Measurements from ENCODE around the gene GPRC6A.

Gene GPRC6A

DNA sequence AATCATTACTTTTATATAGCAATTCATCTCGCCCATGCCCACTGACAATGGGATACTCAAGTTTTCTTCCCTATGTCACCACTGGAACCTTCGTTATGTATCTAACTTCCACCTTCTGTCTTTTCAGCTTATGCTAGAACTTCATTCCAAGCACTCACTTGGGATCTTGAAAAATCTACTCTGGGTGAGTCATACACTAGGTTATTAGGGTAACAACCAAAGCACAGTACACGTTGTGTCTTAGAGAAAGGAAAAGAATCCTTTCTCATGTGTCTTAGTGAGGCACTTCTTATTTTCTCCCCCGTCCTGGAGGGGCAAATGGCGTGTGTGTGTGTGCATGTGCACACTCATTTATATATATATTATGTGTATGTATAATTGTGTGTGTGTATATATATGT lies 45.0 kb downstream of the GPRC6A start:
- DNase-seq, result no peak

DNA sequence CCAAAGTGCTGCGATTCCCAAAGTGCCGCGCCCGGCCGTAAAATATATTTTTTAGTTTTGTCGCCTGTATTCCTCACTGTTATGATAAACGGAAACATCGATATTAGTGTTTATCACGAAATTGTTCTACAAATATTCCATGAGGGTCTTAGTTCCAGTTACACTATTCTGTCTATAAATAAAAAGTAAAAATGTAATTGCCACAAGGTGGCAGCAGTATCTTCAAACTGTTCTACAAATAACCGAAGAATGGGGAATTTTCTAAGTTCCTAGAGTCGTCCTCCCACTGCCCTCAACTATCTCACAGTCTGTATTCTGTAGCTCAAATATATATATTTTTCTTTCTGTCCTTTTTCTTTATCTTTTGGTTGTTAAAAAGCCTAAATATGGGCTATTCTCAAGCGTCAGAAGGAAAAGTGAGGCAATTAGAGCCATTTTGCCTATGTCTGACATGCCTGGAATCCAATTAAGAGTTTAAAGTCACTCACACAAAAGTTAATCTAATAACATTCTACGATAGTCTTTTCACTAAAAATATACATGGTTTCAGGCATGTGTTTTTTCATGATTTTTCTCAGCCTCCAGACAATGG lies 49.2 kb downstream of the GPRC6A start:
- no peak for DNase-seq

DNA sequence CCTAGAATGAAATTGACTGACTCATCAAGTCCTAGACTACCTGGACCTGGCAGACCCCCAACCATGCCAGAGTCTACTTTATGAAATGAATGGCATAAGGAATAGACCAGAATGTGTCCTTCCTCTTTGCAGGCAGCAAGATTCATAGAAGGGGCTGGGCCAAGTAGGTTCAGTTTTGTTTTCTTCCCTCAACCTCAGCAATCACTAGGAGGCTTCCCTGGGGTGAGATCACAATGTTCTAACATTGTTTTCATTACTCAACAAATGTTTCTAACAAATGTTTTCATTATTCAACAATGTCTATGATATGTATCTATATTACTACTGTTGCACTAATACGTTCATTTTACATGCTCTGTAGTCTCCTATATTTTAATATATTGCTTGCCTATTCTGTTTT lies 55.0 kb downstream of the GPRC6A start:
- no peak for DNase-seq

DNA sequence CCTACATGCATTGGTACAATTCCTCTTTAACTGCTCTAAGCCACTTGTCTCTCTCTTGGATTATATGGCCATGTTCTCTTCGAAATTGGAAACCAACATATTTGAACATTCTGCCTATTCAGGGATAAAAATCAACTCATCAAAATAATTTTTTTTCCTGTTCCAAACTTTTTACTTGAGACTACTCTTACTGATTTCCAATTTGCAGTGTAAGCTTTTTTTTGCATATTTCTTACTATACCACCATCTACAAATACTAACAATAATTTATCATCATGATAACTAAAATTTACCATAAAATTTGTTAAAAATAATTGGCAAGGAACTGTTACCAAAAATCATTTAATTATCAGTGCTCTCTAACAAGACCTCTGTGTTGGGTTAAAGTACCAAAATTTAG lies 56.4 kb downstream of the GPRC6A start:
- DNase-seq, result no peak

DNA sequence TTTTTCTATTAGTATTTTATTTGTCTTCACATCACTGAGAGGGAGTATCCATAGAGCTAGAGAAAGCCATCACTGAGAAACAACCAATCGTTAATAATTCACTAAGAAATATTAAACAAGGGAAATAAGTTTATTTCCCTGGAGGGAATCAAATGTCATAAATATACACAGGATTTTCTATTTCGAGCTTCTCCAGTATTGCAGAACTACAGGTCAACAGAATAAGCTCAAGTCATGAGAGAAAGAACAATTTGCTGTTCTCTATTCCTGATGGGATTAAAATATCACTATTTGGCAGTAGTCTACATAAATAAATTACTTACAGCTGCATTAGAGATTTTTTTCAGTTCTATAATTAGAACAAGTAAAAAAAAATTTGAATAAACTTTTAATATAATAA lies 61.2 kb downstream of the GPRC6A start:
- DNase-seq, result no peak

DNA sequence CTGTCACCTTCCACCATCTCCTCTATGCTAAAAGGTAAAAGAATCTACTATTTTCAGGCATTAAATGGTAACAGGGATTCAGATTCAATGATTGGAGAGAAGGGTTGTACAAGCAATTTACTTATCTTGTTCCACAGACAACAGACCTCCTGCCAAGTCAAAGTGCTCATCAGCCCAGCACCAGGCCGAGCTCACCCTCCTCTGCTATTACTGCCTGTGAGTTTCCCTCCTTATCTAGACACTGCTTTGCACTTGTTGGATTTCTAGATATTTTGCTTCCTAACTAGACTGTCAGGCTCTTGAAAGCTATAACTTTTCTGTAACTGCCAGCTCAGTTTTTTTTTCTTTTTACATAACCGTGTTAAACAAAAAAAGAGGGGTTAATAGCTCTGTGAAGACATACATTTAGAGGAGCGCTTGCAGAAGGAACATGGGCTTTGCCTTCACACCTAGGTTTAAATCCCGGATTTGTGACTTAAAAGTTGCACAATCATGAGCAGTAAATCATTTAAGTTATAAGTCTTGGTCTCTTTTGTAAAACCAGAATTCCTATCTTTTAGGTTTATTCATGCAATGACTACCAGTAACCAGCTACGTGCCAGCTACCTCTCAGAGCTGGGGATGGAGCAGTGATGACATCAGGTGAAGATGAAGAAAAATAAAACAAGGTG lies 62.2 kb downstream of the GPRC6A start:
- no peak for DNase-seq

DNA sequence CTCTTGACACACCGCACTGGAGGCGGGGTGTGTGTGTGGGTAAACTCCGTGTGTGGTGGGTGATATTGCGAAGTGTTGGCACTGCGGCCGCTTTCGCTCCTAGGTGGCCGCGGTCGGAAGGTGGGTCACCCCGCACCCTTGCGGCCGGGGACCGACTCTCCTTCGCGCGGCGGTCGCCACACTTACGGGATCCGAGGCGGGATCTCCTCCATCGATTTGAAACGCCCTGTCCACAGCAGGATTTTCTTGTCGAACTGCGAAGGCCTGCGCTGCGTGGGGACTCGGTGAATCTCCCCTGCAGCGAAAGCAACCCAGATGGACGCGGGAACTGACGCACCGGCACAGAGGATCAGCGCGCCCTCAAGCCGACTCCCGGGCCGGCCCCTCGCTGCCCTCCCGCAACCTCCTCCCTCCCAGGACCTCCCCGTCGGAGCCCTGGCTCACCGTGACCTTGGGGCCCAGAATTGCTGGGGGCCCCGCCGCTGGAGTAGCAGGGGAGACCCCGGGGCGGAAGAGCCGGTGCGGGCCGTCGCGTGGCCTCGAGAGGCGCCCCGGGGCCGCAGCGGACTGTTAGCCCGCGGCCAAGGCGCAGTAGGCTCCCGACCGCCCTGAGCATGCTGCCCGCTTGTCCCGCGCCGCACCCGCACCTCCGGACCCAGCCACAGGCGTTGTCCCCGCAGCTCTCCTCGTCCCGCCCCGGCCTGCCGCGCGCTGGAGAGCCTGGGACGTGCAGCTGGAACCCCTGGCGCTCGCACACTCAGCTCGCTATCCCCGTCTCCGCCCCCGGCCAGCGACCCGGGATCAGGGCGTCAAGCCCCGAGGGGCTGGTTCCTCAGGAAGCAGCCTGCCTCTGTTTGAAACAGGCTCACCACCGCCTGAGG lies 63.7 kb downstream of the GPRC6A start, which contains the start of gene FAM162B:
Gene FAM162B (minus strand): TSS at position 759 of the 881 bp plus-strand sequence. CDS start 143 bp downstream, at position 616.
- DNase-seq, result peak; percentile 27 to 29

DNA sequence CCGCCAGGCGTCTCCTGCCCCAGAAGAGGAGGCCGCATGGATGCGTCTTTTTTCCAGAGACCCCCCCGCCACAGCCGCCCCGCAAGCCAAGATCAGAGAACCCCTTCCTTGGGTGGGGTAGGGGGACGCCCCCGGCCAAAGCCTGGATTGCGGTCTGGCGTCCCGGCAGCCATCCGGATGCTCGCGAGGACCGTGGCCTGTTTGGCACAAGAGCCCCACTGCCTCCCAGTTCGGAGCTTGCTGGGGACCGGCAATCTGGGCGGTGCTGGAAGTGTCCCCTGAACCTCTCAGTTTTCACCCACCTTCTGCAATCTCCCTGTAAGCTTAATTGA lies 64.3 kb downstream of the GPRC6A start:
- DNase-seq, result no peak

DNA sequence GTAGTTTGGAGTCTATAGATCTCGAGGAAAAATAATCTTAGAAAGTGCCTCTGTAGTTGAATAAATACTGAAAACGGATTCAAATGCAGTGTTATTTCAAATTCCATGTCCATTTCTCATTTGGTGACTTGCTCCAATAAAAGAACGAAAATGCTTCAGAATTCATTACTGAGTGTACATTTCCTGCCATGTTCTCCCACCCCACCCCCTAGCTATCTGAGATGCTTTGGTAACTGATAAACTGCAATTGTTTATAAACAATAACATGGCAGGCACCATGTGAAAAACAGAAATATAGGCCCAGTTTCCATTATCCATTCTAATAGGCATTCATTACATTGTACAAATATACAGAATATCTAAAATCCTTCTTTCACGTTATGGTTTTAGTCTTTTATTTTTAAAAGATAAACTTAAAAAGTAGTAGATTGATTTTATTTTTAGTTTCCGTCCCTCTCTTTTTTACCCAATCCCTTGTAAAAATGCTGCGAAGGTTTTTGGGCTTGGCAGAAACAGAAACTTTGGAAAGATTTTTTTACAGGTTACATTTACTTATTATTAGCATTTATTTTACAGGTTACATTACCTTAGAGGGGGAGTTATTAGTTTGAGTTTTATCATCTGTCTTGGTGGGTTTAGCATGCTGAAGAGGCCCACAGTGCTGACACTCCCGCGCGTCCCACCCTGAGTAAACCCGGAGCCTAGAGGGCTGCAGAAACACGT lies 64.8 kb downstream of the GPRC6A start:
- DNase-seq, result no peak

DNA sequence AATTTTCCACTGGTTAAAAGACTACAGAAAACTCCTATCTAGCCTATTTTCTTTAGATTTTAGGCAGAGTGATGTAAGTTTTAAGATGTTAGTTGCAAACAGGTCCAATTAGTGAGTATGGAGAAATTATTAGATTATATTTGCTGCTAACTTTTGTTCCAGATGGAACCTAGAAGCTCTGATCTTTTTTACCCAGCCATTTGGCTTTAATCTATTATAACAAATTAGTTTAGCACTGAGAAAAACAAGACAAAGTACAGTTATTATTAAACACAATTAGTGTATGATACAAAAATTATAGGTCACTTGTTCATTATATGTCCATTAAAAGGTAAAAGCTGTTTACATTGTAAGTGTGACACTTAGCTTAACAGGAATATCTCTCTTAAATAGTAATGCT lies 65.8 kb downstream of the GPRC6A start:
- no peak for DNase-seq

DNA sequence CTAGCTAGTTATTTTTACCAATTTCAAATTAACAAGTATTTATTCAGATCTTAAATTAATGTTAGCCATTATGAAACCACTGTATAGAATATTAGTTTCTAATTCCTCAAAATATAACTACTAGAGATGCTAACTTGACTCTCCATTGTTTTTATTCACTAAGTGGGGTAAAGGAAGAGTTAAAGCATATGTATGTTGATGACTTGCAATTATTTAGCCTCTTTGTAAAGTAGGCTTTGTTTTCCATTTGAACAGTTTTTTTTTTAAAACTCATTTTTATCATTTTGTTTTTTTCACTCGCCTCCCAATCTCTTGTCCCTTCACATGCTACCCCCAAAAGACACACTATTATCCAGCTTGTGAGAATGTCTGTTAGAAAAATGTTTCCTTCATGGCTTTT lies 66.6 kb downstream of the GPRC6A start:
- DNase-seq, result no peak

DNA sequence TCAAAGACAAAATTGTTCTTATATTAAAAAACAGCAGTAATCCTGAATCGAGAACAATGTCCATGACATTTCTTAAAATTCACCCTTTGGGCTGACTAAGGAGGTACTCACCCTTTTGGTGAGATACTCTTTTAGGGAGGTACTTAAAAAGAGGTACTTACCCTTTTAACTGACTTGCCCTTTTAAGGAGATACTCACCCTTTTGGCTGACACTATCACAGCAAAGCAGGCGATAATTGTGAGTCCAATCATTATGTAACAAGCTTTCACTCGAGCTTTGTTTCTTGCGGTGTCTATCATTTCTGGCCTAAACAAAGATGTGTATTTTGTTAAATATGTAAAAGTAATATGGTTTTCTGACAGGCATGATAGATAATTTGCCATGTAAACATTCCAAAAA lies 67.1 kb downstream of the GPRC6A start:
- DNase-seq, result no peak

DNA sequence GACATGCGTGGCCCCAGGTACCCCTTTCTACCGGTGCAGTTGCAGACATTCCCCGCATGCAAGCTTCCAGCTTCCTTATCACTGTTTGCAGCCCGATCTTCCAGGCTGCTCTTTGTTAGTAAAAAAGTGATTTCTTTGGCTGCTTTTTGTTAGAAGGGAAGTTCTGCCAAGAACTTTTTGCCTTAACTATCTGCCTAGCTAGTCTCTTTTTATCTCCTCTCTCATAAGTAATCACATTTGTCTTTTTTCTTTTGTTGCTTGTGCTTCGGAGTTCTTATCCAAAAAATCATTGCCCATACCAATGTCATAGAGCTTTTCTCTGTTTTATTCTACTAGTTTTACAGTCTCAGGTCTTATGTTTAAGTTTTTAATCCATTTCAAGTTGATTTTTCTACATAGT lies 83.7 kb downstream of the GPRC6A start:
- DNase-seq, result no peak
